CD4-positive, alpha-beta memory T cell (primary cell): ENCODE results near the gene TMCC2. TPM values are rescaled to one million over a fixed set of nuclear protein-coding genes. Genes with fewer than 3 reads are reported as not detected.

ENCODE experiments used
- CTCF ChIA-PET: fragments of 350-600 bp; sonication (Branson Sonifier 250); formaldehyde crosslinking; loops from one replicate; lab custom pipeline; 2021; ENCODE audit warnings: inconsistent platforms; ENCODE audit not compliant: partially characterized antibody; lab: Charles Lee
- POLR2A ChIA-PET: fragments of 350-600 bp; sonication (Branson Sonifier 250); formaldehyde crosslinking; loops from one replicate; lab custom pipeline; 2021; ENCODE audit not compliant: partially characterized antibody; lab: Charles Lee
- DNase-seq, 5 donors: peaks; one replicate each; pipeline versions ENCODE4 v3.0.0 to v3.0.0-alpha.2; 2020 to 2022; ENCODE audit warnings: mixed read lengths in 1 of 5
- H3K27ac ChIP-seq: one replicate; pipeline ENCODE4 v1.7.0; 2013; ENCODE audit warnings: low read depth, low read length
- H3K27me3 ChIP-seq: 2 replicates; pipeline ENCODE4 v1.7.0; 2013; ENCODE audit warnings: mild to moderate bottlenecking, low read length, moderate library complexity; ENCODE audit not compliant: insufficient read depth
- H3K36me3 ChIP-seq: 2 replicates; pipeline ENCODE4 v1.7.0; 2013; ENCODE audit warnings: mild to moderate bottlenecking, low read length, moderate library complexity; ENCODE audit not compliant: insufficient read depth
- H3K4me1 ChIP-seq: 2 replicates; pipeline ENCODE4 v1.7.0; 2013; ENCODE audit warnings: mild to moderate bottlenecking, low read length, moderate library complexity; ENCODE audit not compliant: insufficient read depth
- H3K4me3 ChIP-seq, 2 donors: one replicate each; pipeline ENCODE4 v1.7.0; 2013; ENCODE audit warnings: low read length in 2 of 2, mild to moderate bottlenecking in 1 of 2
- H3K9me3 ChIP-seq, 2 donors: one replicate each; pipeline ENCODE4 v1.7.0; 2013; ENCODE audit warnings: low read length in 2 of 2, control low read depth in 1 of 2; ENCODE audit not compliant: control insufficient read depth in 1 of 2
- H3K27ac Mint-ChIP-seq, 7 donors: one replicate each; pipeline ENCODE4 v1.8.0; 2020 to 2021; ENCODE audit warnings: mixed read lengths in 7 of 7, mild to moderate bottlenecking in 6 of 7, inconsistent platforms in 3 of 7, moderate library complexity in 3 of 7
- H3K27me3 Mint-ChIP-seq, 2 donors: one replicate each; pipeline ENCODE4 v1.8.0; 2020 to 2021; ENCODE audit warnings: mixed read lengths in 2 of 2
- H3K36me3 Mint-ChIP-seq, 2 donors: one replicate each; pipeline ENCODE4 v1.8.0; 2020 to 2021; ENCODE audit warnings: mixed read lengths in 2 of 2, inconsistent platforms in 1 of 2, mild to moderate bottlenecking in 1 of 2
- H3K4me1 Mint-ChIP-seq, 4 donors: one replicate each; pipeline ENCODE4 v1.8.0; 2020 to 2021; ENCODE audit warnings: mixed read lengths in 4 of 4, mild to moderate bottlenecking in 1 of 4
- H3K4me3 Mint-ChIP-seq, 8 donors: one replicate each; pipeline ENCODE4 v1.8.0; 2020 to 2021; ENCODE audit warnings: mixed read lengths in 8 of 8, mild to moderate bottlenecking in 7 of 8, moderate library complexity in 6 of 8, inconsistent platforms in 3 of 8
- H3K9me3 Mint-ChIP-seq, 8 donors: one replicate each; pipeline ENCODE4 v1.8.0; 2020 to 2021; ENCODE audit warnings: mixed read lengths in 8 of 8, mild to moderate bottlenecking in 5 of 8, inconsistent platforms in 3 of 8, moderate library complexity in 1 of 8
- intact Hi-C: fragments of 100-400 bp; cut with micrococcal nuclease; formaldehyde crosslinking; loops from one replicate; pipeline ENCODE4 v1.15.1; 2023
- polyA plus RNA-seq, 2 donors: library from polyadenylated mRNA; unstranded; fragments of 300-500 nt; fragmentation: Illumina TruSeq; gene quantifications; one replicate each; pipeline ENCODE4 v1.2.3, GENCODE V29; 2021
- total RNA-seq, 2 experiments: library from RNA; stranded (reverse); gene quantifications; one replicate each; pipeline ENCODE4 v1.2.3, GENCODE V29; 2021

TMCC2 gene
- total and polyA plus RNA-seq, 4 experiments from 2014 or later = 0.27 to 1.2 (median 0.76) TPM

- peaks cover 10% of the 10 kb centered on the region for H3K4me1 ChIP-seq
- H3K27ac ChIP-seq = no peak overlapping the region
- H3K9me3 ChIP-seq = no peaks in the 10 kb centered on the region
- ChIA-PET POLR2A (no interaction called here), CTCF (interaction anchor here (5.1 kb wide), 1 partner anchor 21 kb away, joined by 19 read pairs; no protein-coding TSS in a partner anchor)
- intact Hi-C loops = no loop called here
- peaks cover 5 to 15% of the 10 kb centered on the region in 2 donors for H3K27me3 Mint-ChIP-seq
- no peak overlapping the region for H3K4me3 ChIP-seq
- H3K27ac Mint-ChIP-seq = no peak overlapping the region
- H3K4me1 Mint-ChIP-seq = peaks cover 0 to 8% (median 1%) of the 10 kb centered on the region in 4 donors
- H3K4me3 Mint-ChIP-seq = no peak overlapping the region
- no peaks in the 10 kb centered on the region for H3K27me3 ChIP-seq
- no peaks in the 10 kb centered on the region for H3K36me3 Mint-ChIP-seq
- no peak for DNase-seq
- no peaks in the 10 kb centered on the region for H3K36me3 ChIP-seq
- H3K9me3 Mint-ChIP-seq = no peaks in the 10 kb centered on the region
Observed at GRCh38 chr1:205236526-205236925, 8.8 kb downstream of the TMCC2 start.

GRCh38 chr1:205236951-205237475 lies 9.3 kb downstream of the TMCC2 start:
- Histone ChIP-seq H3K4me1 (peaks cover 10% of the 10 kb centered on the region), H3K27ac (no peak overlapping the region), H3K36me3 (no peaks in the 10 kb centered on the region), H3K4me3 (no peak overlapping the region), H3K27me3 (no peaks in the 10 kb centered on the region), H3K9me3 (no peaks in the 10 kb centered on the region)
- no peaks in the 10 kb centered on the region for H3K9me3 Mint-ChIP-seq
- H3K36me3 Mint-ChIP-seq = no peaks in the 10 kb centered on the region
- H3K27ac Mint-ChIP-seq = no peak overlapping the region
- no peak overlapping the region for H3K4me3 Mint-ChIP-seq
- intact Hi-C loops = no loop called here
- no peak for DNase-seq
- CTCF ChIA-PET = interaction anchor here (4.0 to 5.1 kb wide), 2 partner anchors 7 to 20 kb away, joined by 19 to 22 read pairs; no protein-coding TSS in a partner anchor
- H3K4me1 Mint-ChIP-seq = peaks cover 0 to 8% (median 1%) of the 10 kb centered on the region in 4 donors
- POLR2A ChIA-PET = no interaction called here
- H3K27me3 Mint-ChIP-seq = peaks cover 5 to 15% of the 10 kb centered on the region in 2 donors

DNA sequence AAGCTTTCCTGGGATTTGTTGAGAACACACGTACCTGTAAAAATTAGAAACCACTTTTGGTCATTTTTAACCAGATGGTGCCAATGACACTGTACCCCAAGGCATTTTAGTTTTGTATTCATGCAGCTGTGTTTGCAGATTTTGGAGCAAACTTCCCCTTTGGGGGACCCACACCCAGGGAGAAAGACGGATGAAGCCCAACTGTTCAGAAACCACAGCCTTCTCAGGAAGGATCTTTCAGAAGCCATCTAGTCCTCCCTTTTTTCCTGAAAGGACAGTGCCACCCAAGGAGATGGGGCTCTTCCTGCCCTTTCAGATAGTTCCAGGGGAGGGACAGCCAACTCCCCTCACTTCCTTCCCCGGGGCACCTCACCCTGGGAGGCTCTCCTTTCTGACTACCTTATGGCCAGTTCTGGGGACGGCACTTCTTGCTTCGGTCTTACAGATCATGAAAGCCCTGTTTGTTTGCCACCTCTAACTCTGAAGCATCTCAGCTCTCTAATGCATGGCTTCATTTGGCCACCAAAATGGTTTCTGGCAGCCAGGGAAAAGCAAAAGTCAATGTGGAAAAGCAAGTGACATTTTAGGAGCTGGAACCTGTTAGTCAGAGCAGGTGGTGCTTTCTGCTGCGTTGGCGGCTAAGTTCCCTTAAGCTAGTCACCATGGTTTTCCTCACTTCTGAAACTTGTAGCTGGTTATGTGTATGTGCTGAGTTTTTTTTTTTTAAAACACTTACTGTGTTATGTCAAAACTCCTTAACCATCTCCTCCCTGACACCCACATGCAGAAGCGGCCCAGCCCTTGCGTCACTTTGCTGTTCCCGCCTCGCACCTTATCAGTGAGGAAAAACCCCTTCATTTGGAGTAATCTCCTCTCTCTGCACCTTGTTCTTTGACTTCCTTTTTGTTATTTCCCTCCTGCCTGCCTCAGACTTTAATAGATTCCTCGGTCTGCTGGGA lies 10.1 kb downstream of the TMCC2 start:
- H3K27ac Mint-ChIP-seq = peak overlapping the region in 1 of 7 donors; percentile 26
- ChIA-PET POLR2A (no interaction called here), CTCF (interaction anchor here (1.3 to 5.1 kb wide), 3 partner anchors 8 to 20 kb away, joined by 3 to 22 read pairs (median 19); no protein-coding TSS in a partner anchor)
- Histone ChIP-seq H3K27me3 (no peaks in the 10 kb centered on the region), H3K36me3 (no peaks in the 10 kb centered on the region), H3K4me1 (peaks cover 10% of the 10 kb centered on the region), H3K4me3 (no peak overlapping the region), H3K27ac (no peak overlapping the region), H3K9me3 (no peaks in the 10 kb centered on the region)
- no peaks in the 10 kb centered on the region for H3K36me3 Mint-ChIP-seq
- H3K4me3 Mint-ChIP-seq = no peak overlapping the region
- intact Hi-C loops = no loop called here
- H3K27me3 Mint-ChIP-seq = peaks cover 3 to 13% of the 10 kb centered on the region in 2 donors
- DNase-seq = no peak
- no peaks in the 10 kb centered on the region for H3K9me3 Mint-ChIP-seq
- peaks cover 0 to 8% (median 1%) of the 10 kb centered on the region in 4 donors for H3K4me1 Mint-ChIP-seq

- no peak overlapping the region for H3K27ac ChIP-seq
Observed at GRCh38 chr1:205239078-205239477, 11.3 kb downstream of the TMCC2 start.

GRCh38 chr1:205240118-205240517 lies 12.4 kb downstream of the TMCC2 start:
- Mint-ChIP-seq H3K27me3 (peaks cover 3 to 12% of the 10 kb centered on the region in 2 donors), H3K4me1 (peaks cover 0 to 8% (median 1%) of the 10 kb centered on the region in 4 donors), H3K36me3 (no peaks in the 10 kb centered on the region), H3K27ac (no peak overlapping the region), H3K9me3 (no peaks in the 10 kb centered on the region), H3K4me3 (no peak overlapping the region)
- Histone ChIP-seq H3K4me3 (no peak overlapping the region), H3K27ac (no peak overlapping the region), H3K9me3 (no peaks in the 10 kb centered on the region), H3K36me3 (no peaks in the 10 kb centered on the region), H3K27me3 (no peaks in the 10 kb centered on the region), H3K4me1 (peaks cover 10% of the 10 kb centered on the region)
- no peak for DNase-seq
- ChIA-PET POLR2A (no interaction called here), CTCF (interaction anchor here (4.0 to 5.1 kb wide), 2 partner anchors 11 to 17 kb away, joined by 19 to 22 read pairs; no protein-coding TSS in a partner anchor)
- intact Hi-C loops = no loop called here

More at GRCh38 chr1:205239078-205239477, 11.3 kb downstream of the TMCC2 start:
- Mint-ChIP-seq H3K36me3 (no peaks in the 10 kb centered on the region), H3K27me3 (peaks cover 3 to 12% of the 10 kb centered on the region in 2 donors), H3K4me1 (peaks cover 0 to 8% (median 1%) of the 10 kb centered on the region in 4 donors), H3K27ac (no peak overlapping the region), H3K9me3 (no peaks in the 10 kb centered on the region), H3K4me3 (no peak overlapping the region)
- no peak for DNase-seq
- Histone ChIP-seq H3K4me1 (peaks cover 10% of the 10 kb centered on the region), H3K36me3 (no peaks in the 10 kb centered on the region), H3K27me3 (no peaks in the 10 kb centered on the region), H3K4me3 (no peak overlapping the region), H3K9me3 (no peaks in the 10 kb centered on the region)
- ChIA-PET POLR2A (no interaction called here), CTCF (interaction anchor here (1.2 to 5.1 kb wide), 4 partner anchors 10 to 18 kb away, joined by 3 to 22 read pairs (median 12); no protein-coding TSS in a partner anchor)
- intact Hi-C loops = no loop called here

DNA sequence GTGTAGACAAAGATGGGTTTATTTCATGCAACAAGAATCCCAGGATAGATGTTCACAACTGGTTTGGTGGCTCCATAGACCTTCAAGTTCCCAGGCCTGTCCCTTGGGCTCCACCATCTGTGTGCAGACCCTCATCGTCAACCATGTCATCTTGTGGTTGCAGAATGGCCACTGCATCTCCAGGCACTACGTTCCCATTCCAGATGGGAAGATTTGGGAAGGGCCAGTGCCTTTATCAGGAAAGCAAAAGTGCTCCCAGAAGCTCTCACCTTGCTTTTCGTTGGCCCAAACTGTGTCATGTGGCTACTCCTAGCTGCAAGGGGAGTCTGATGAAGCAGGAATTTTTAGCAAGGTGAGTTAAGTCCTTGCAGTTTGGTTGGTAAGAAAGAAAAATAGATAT lies 12.8 kb downstream of the TMCC2 start:
- H3K36me3 ChIP-seq = no peaks in the 10 kb centered on the region
- no peak overlapping the region for H3K4me3 Mint-ChIP-seq
- no peaks in the 10 kb centered on the region for H3K9me3 ChIP-seq
- no peak overlapping the region for H3K27ac ChIP-seq
- peaks cover 0 to 8% (median 1%) of the 10 kb centered on the region in 4 donors for H3K4me1 Mint-ChIP-seq
- H3K27me3 Mint-ChIP-seq = peaks cover 3 to 12% of the 10 kb centered on the region in 2 donors
- H3K9me3 Mint-ChIP-seq = no peaks in the 10 kb centered on the region
- intact Hi-C loops = no loop called here
- no peaks in the 10 kb centered on the region for H3K36me3 Mint-ChIP-seq
- H3K27ac Mint-ChIP-seq = no peak overlapping the region
- H3K4me1 ChIP-seq = peaks cover 10% of the 10 kb centered on the region
- POLR2A ChIA-PET = no interaction called here
- CTCF ChIA-PET = interaction anchor here (4.0 kb wide), 1 partner anchor 11 kb away, joined by 22 read pairs; no protein-coding TSS in a partner anchor
- H3K27me3 ChIP-seq = no peaks in the 10 kb centered on the region
- no peak for DNase-seq
- no peak overlapping the region for H3K4me3 ChIP-seq
